ENCODE measurements around the gene HORMAD2.
A peak's percentile ranks its signal among the peaks of the same experiment; 100 is the strongest.

Gene HORMAD2

DNA sequence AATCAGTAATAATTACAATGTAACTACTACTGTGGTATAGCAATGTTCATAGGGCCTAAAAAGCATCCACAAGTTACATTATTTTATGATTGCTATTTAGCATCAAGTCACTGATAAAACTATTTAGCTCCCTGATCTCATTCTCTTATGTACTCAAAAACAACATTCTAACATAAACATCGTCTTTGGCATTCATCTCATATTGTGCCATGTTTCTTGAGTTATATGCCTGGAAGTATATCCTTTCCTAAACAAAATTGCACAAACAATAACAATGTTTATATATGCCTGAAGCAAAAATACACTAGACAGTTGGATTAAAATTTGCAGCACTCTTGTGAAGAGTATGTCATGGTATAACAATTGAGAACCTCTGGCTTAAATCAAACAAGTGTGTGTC is 34.1 kb downstream of the HORMAD2 start:
- DNase-seq, result no peak

DNA sequence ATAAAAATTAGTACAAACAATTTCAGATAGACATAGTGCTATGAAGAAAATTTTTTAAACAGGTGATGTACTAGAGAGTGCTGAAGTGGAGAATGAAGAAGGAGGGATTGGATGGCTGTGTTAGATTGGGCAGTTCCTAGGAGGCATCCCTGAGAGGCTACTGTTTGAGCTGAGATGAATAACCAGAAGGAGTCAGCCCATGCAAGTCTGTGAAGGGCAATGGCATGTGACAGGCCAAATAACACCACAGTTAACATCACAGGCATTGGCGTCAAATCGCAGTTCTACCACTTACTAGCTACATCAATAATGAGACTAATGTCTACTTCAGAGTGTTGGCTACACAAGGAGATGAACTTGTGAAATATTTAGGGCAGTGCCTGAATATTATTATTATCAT is 35.4 kb downstream of the HORMAD2 start:
- DNase-seq, result no peak

DNA sequence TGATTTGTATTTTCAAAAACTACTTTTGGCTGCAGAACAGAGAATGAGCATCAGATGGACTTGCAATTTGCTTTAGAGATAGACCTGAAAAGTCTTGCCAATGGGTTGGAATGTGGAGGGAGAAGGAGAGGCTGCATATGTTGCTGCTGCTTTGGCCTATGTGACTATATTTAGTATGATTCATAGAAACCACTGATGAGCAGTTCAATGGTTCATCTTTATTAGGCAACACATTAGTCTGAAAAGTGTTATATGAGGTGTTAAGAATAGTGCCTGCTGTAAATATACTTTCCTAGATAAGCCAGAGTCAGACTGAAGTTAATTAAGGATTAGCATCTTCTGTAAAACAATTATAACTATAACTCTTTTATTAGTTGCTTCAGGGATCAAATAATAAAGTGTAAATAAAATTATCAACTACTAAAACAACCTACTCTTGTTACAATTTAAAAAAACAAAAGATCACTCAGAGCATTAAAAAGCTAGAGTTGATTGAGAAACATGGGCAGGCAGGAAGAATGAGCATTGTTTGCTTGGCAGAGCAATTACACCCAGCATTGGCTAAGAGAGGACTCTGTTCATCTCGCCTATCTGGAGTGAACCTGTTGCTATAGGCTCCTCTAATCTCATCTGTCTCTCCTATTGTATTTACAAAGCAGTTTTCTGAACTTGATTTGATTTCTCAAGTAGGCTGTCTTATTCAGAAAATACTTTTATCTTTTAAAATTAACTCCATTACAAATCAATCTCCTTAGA is 36.3 kb downstream of the HORMAD2 start:
- DNase-seq, result peak in 1 of 2 donors; percentile 34

DNA sequence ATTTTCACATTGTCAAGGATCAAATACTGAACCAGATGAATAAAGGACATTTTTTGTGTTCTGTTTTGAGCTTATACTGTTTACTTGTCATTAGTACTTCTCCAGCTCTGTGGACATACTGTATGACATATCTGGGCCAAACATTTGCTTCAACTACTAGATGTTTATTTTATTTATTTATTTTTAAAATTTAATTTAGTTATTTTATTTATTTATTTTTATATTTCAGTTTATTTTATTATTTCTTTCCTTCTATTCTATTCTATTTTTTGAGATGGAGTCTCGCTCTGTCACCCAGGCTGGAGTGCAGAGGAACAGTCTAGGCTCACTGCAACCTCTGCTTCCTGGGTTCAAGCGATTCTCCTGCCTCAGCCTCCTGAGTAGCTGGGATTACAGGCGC is 37.0 kb downstream of the HORMAD2 start:
- no peak for DNase-seq

DNA sequence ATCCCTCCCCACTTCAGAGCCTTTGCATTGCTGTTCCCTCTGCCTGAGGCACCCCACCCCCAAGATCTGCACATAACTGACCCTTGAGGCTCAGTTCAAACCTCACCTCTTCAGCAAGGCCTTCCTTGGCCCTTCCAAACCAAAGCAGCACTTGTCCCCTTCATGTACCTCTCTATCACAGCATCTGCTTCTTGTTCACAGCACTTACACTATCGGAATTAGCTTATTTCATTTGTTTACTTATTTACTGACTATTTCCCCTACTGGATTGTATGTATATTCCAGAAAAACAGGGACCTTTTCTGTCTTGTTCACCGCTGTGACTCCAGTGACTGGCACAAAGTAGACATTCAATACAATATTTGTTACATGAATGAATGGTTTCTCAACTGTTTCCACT is 38.0 kb downstream of the HORMAD2 start:
- no peak for DNase-seq

DNA sequence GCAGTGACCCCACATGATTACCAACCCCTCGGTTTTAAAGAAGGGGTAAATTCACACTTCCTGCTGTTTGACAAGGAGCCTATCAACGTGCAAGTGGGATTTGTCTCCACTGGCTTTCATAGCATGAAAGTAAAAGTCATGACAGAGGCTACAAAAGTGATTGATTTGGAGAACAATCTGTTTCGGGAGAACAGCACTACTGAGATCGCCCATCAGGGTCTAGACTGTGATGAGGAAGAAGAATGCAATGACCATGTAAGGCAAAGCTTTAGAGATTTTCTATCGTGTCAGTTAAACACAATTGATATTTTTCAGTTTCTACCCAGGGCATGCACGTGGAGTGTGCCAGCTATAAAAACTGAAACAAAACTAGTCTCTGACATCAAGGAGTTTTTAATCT is 41.7 kb downstream of the HORMAD2 start:
- DNase-seq, result no peak

DNA sequence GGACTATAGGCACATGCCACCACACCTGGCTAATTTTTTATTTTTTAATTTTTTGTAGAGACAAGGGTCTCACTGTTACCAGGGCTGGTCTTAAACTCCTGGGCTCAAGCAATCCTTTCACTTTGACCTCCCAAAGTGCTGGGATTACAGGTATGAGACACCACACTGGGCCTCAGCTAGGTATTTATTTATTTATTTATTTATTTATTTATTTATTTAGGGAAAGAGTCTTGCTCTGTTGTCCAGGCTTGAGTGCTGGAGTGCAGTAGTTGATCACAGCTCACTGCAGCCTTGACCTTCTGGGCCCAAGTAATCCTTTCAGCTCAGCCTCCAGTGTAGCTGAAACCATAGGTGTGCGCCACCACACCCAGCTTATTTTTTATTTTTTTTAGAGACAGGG is 43.2 kb downstream of the HORMAD2 start:
- no peak for DNase-seq

DNA sequence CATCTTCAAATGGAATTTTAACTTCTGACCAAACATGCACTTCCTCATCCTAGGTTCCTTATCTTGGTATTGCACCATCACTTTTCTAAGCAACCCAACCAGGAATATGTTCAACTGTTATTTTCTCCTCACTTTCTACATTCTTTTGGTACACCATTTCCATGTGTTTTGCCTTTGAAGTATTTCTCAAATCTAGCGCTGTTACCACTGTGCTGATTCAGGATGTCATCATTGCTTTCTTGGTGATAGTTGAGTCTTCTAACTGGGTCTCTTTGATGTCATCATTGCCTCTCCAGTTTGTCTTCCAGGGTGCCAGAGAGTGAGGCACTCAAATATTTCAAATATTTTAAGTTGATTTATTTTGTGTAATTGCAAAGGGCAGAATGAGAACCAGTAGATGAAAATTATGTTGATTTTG is 47.5 kb downstream of the HORMAD2 start:
- DNase-seq, result peak; percentile 24 to 38

DNA sequence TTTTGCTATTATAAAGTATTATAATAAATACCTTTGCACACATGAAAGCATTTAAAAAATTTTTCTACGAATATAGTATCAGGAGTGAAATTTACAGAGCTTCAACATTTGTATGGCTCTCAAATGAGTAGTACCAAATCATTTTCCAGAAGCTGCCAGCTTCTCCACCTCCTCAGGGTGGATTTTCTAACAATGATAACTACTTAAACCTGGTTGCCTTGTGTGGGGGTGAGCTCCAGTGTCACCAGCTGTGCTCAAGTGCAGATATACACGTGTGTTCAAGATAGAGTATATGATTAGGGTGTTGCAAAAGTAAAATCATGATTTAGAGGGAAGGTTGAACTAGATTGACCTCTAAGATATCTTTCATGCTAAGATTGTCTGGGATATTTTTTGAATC is 48.2 kb downstream of the HORMAD2 start:
- DNase-seq, result no peak

DNA sequence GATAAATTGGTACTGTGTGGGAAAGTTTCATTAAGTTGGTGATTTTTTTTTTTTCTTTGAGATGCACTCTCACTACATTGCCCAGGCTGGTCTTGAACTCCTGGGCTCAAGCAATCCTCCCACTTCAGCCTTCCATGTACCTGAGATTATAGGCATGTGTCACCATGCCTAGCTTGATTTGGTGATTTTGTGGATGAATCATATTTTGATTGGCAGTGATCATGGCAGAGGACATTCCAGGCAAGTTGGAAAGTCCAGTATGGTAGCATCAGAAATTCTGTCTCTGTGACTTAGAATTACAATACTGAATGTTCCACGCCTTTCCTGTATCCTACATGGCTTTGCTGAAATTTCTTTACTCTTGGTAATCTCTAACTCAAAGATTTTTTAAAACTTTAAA is 49.4 kb downstream of the HORMAD2 start:
- peak; percentile 34 to 41 for DNase-seq

DNA sequence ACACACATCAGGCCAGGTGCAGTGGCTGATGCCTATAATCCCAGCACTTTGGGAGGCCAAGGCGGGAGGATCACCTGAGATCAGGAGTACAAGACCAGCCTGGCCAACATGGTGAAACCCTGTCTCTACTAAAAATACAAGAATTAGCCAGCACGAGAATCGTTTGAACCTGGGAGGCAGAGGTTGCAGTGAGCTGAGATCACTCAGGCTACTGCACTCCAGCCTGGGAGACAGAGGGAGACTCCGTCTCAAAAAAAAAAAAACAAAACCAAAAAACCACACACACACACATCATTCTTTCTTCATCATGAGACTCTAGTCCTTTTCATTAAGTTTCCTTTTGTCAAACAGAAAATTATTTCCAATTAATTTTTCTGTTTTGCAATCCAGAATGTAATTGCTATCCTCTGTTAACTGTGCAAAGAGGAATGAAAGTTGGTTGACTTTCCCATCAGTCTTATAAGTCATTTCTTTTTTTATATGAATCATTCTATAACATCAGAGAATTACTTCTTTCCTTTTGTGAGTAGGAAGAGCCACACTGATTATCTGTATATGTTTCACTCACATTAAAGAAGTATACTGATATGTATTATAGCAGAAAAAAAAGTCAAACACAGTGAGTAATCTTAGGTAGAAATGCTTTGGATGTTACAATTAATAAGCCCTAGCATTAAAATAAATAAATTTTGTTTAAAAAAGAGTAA is 52.2 kb downstream of the HORMAD2 start:
- DNase-seq, result no peak

DNA sequence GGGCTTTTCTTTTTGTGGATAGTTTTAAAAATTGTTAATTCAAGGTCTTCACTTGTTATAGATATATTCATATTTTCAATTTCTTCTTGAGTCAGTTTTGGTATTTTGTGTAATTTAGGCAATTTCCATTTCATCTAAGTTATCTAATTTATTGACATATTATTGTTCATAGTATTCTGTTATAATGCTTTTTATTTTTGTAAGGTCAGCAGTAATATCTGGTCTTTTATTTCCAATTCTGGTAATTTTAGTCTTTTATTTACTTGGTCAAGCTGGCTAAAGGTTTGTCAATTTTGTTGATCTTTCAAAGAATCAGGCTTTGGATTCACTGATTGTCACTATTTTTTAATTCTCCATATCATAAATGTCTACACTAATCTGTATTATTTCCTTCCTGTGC is 60.1 kb downstream of the HORMAD2 start:
- DNase-seq, result no peak

DNA sequence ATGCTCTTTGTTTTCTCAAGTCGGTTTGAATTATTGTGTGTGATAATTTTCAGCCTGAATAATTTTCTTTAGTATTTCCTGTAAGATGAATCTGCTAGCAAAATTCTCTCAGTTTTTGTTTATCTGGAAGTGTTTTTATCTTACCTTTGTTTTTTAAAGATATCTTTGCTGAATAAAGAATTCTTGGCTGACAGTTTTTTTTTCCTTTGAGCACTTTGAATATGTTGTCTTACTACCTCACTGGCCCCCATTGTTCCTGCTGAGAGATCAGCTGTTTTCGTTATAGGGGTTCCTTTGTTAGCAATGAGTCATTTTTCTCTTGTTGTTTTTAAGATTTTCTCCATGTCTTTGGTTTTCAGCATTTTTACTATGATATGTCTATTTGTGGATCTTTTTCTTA is 63.0 kb downstream of the HORMAD2 start:
- DNase-seq, result no peak

DNA sequence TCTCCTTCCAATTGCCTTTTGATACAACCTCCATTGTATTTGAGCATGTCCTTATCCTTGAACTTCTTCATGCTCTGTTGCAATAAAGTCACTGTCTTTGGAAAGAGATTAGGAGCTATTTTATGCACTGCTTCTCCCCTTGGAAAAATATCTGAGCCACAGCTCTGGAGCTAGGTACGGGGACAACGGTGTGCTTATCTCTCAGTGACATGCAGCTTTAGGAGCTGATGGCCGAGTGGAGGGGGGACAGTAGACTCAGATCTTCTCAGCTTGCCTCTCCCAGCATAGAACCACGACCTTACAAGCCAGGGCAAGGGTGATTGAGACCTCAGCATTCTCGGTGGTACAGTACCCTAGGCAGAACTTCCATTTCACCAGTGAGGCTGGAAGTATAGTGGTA is 64.1 kb downstream of the HORMAD2 start:
- DNase-seq, result no peak

DNA sequence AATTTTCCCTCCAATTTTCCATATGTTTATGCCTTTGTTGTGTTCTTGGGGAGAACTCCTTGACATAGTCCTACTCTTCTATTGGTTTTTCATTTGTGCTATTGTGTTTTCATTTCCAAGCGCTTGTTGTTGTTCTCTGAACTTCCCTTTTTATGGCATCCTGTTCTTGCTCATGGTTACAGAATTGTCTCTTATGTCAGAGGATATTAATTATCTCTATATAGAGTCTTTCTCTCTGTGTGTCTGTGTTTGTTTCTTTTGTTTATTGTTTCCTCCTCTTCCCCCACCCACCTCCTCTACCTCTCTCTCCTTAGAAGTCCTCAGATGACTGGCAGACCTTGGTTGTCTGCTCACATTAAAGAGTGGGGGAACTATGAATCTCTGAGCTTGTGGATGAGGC is 69.9 kb downstream of the HORMAD2 start:
- peak; percentile 11 to 29 for DNase-seq

DNA sequence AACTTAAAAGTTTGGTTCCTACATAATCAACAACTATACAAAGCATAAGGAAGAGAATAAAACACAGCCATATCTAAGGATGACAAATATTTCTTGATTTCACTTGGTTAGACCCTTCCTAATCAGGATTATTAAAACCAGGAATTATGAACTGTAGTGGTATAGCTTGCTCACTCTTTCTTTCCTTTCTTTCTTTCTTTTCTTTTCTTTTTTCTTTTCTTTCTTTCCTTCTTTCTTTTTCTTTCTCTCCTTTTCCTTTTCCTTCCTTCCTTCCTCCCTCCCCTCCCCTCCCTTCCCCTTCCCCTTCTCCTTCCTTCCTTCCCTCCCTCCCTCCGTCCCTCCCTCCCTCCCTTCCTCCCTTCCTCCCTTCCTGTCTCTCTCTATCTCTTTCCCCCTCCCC is 78.0 kb downstream of the HORMAD2 start:
- no peak for DNase-seq

DNA sequence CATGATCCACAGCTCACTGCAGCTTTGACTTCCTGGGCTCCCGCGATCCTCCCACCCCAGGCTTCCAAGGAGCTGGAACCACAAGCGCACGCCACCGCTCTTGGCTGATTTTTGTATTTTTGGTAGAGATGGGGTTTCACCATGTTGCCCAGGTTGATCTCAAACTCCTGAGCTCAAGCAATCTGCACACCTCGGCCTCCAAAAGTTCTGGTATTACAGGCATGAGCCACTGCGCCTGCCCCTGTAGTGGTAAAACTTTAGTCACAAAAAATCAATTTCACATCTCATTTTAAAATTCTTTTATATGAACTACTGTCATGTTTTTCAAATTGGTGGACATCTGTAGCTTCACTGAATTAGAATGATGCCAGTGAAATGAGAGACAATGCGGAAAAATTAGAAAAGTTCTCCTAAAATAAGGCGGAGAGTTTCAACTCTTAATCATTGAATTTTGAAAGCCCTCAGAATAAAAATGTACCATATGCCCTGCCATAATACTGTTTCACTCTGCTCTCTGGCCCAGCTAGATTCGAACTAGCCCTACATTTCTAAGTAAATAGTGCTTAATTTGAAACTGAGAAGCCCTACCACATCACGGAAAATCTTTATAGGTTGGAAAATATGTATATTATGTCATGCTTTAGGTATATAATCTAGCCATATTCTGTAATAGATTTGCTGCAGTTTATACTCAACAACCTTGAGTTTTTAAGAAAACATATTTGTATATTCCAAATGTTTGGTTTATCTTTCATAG is 78.7 kb downstream of the HORMAD2 start:
- no peak for DNase-seq

DNA sequence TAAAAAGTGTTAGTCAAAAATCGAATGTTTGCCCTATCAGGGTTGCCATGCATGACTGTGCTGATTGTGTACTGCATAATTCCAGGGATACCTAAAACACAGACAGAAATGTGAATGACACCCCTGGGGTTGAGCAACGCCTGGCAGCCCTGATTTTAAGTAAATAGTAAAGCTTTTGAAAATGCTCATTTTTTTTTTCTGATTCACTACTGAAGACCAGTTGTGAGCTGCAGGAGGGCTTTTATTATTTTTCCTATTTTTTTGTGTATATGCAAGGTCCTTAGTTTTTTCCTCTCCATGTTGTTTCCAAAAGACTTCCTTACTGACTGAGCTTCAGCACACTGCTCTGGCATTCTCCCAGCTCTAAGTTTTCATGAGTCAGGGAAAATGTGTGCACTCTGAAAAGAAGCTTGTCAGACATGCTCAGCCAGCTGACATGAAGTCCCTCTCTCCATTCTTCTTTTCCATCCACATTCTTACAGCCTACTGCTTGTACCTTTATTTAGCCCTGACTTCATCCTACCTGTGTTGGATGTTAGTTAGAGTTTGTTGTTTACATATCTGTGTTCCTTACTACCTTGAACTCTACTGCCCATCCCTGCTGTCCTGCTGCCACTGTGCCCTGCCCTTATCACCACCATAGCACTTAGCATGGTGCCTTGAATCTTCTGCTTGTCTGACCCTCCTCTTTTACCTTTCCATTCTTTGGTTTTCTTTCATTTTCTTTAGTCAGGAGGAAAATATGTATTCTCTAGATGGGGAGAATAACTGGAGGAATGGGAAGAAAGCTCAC is 79.5 kb downstream of the HORMAD2 start:
- no peak for DNase-seq

DNA sequence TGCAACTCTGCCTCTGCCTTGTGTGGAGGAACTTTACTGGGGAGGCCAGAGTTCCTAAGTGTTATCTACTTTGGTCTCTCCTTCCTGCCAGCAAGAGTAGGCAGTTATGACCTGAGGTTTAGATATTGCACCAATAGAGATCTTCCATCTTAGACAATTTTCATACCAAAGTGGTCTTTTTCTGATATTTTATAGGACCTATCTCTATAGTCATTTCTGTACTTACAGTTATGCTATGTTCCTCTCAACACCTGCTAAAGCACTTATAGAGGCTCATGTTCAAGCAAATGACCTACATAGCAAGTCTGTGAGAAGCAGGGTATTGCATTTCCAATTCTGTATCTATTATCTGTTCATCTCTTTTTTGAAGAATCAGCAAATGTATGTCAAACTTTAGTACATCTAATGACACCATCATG is 80.8 kb downstream of the HORMAD2 start:
- no peak for DNase-seq

DNA sequence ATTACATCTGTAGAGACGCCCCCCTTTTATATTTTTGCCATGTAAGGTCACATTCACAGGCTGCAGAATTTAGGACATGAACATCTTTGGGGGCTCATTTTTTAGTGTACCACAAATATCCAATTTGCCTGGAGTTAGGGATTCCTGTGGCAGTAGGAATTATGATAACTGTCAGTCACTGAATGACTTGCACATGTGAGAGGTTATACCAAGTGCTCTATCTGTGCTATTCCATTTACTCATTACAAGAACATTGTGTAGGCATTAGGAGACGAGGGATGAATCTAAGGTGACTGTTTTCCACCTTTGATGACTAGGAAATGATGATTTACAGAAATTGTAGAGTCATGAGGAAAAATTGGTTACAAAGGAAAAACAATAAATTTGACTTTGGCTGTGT is 87.0 kb downstream of the HORMAD2 start:
- no peak for DNase-seq

DNA sequence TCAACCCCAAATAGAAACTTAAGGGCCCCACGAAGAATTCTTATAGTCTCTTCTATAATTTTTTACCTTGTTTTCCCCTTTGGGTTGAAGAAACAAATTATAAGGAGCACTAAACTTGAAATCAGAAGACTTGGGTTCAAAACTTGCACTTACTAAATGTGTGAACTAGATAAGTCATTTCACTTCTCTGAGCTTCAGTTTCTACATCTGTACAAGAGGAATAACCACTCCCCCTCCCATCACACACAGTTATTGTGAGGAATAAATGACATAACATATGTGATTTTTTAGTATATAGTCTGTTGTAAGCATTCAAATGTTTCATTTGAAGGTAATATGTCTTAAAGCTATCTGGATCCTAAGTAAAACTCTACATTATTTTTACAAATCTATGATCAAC is 87.5 kb downstream of the HORMAD2 start:
- DNase-seq, result no peak

DNA sequence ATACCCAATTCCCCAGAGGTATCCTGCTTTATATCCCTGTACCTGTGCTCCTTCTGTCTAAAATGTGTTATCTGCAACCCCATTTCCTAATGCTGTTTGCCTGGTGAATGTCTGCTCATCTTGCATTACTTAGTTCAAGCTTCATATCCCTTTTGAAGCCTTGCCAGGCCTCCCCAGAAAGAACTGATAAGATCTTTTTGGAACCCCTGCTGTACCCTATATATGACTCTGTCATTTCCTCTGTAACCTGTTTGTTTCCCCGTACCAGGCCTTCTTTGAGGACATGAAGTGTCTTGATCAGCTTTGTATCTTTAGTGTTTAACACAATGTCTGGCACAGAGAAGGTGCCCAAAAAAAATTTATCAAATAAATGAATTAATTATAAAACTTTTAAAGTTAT is 88.7 kb downstream of the HORMAD2 start:
- no peak for DNase-seq

DNA sequence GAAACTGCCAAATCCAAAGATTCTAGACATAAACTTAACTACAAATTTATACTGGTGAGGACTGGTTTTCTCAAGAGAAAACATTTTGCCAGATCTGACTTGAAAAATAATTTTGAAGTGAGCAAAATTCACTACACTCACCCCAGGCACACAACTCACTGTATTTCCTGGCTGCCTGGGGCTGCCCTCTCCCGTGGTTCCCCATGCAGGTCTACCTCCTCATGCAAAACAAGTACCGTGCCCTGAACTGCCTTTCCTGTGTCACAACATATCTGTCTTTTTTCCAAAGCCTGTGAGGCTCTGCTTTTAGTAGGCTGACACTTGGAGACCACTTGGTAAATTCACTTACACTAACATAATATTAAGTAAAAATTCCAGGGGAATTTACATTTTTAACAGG is 89.9 kb downstream of the HORMAD2 start:
- no peak for DNase-seq
